ENCODE measurements around the gene ABCA2. TPM values are rescaled to one million over a fixed set of nuclear protein-coding genes. Genes with fewer than 3 reads are reported as not detected.

ABCA2 gene
- total and polyA plus RNA-seq, 2 experiments from 2014 or later: 7.0 to 16.0 TPM

DNA sequence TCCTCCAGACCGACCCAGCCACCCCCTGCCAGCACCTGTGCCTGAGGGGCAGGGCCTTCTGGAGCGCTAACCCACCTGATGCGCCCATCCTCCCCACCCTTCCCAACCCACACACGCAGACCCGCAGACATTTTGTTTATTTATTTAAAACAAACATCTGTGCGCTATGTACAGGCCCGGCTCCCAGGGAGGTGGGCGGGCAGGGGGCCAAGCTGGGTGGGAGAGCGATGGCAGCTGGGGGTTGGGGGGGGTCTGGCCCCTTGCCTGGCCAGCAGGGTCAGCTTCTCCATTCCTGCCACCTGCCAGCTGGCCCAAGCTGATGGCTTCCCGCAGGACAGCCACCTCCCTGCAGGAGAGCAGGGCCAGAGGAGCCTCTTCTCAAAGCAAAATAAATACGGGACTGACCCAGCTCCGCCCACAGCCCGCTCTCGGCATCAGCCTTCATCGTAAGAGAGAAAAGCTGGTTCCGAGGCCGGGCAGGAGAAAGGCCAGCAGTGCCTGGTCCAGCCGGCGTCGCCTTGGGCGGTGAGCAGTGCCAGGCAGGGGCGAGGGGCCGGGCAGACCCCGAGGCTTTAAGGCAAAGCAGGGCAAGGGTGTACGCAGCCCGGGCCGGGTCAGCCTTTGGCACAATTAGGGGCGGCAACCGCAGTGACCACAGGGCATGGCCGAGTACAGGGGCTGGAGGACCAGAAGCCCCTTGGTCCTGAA, 20.8 kb downstream of the ABCA2 start:
- Histone ChIP-seq H2AFZ (no peak overlapping the region), H3K4me2 (no peak overlapping the region), H3K79me2 (replicated peaks; ENCODE audit: insufficient read depth) (no peaks in the 10 kb centered on the region), H3F3A (replicated peaks; ENCODE audit: low read depth) (no peaks in the 10 kb centered on the region), H3K27ac (ENCODE audit: low read depth) (no peak overlapping the region), H3K4me3 (no peak overlapping the region), H3K36me3 (ENCODE audit: insufficient read depth) (no peaks in the 10 kb centered on the region), H3K27me3 (ENCODE audit: insufficient read depth) (no peaks in the 10 kb centered on the region), H3K9me2 (ENCODE audit: insufficient read depth) (no peaks in the 10 kb centered on the region), H3K4me1 (ENCODE audit: insufficient read depth) (no peaks in the 10 kb centered on the region), H4K20me1 (replicated peaks; ENCODE audit: insufficient read depth) (no peaks in the 10 kb centered on the region)
- no peak for ATAC-seq
- Mint-ChIP-seq H3K4me1 (no peaks in the 10 kb centered on the region), H3K27ac (no peak overlapping the region), H3K36me3 (ENCODE audit: low read depth) (peaks cover 6% of the 10 kb centered on the region; the same call in 2 of the 3 replicates), H3K9me3 (peaks cover 19% of the 10 kb centered on the region), H3K4me3 (no peak overlapping the region), H3K27me3 (ENCODE audit: insufficient read depth, low read depth, poor library complexity) (peaks cover 3% of the 10 kb centered on the region)
- no peak for DNase-seq (ENCODE audit: low spot score)
- TF ChIP-seq NANOG (IDR thresholded peaks at IDR 0.05; ENCODE audit: borderline replicate concordance) (no peak), JUNB (IDR thresholded peaks at IDR 0.05; ENCODE audit: unreplicated experiment) (no peak), EZH2 (IDR thresholded peaks at IDR 0.05; ENCODE audit: low read depth, unreplicated experiment) (no peak), REST (IDR thresholded peaks at IDR 0.05; ENCODE audit: unreplicated experiment) (no peak), STAT1 (IDR thresholded peaks at IDR 0.05; ENCODE audit: unreplicated experiment) (no peak), ZNF114 (CRISPR knock-in tag; IDR thresholded peaks at IDR 0.05) (no peak), CREB1 (CRISPR knock-in tag; IDR thresholded peaks at IDR 0.05; ENCODE audit: low read depth) (no peak), EZH2phosphoT487 (IDR thresholded peaks at IDR 0.05; ENCODE audit: unreplicated experiment) (no peak), CTCF (conservative IDR thresholded peaks at IDR 0.05; ENCODE audit: low read depth in 2 of 2) (no peak), ETS1 (IDR thresholded peaks at IDR 0.05) (no peak)
